ENCODE results near the gene CRYGB. TPM values are rescaled to one million over a fixed set of nuclear protein-coding genes. Genes with fewer than 3 reads are reported as not detected.
A peak's percentile ranks its signal among the peaks of the same experiment; 100 is the strongest.

The CRYGB gene
- total RNA-seq, 1 experiment from 2014 or later: 0.87 TPM

DNA sequence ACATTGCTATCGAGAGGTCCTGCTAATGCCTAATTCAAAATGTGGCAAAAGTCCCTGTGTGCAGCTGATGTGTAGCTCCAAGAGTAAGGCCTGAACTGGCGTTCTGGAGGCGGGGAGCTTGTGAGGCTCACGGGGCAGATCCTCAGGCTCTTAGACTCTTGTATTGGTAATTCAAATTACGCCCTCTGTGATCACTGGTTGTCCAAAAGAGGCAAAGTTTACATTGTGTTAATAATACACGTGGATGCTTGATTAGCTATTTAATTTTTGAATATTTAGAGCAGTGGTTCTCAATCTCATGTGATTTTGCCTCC, 29.8 kb upstream of the CRYGB start:
- no peaks in the 10 kb centered on the region for H3K36me3 Mint-ChIP-seq
- no peak overlapping the region for H3K27ac Mint-ChIP-seq
- no peak for DNase-seq (ENCODE audit: low spot score)
- H3K4me1 Mint-ChIP-seq: peaks cover 17% of the 10 kb centered on the region
- no peaks in the 10 kb centered on the region for H3K27me3 Mint-ChIP-seq (ENCODE audit: low read depth)
- no peak overlapping the region for H3K4me3 Mint-ChIP-seq
- ChIA-PET POLR2A (interaction anchor here (0.7 to 1.5 kb wide), 3 partner anchors 9 to 1767 kb away, joined by 3 to 5 read pairs (median 4); no protein-coding TSS in a partner anchor), CTCF (interaction anchor here (0.7 to 3.1 kb wide), 19 partner anchors 9 to 93 kb away, joined by 3 to 37 read pairs (median 4); partner anchors contain the start of genes CRYGA, CRYGD, IDH1 and PIKFYVE)
- no peaks in the 10 kb centered on the region for H3K9me3 Mint-ChIP-seq
- no peak for TF ChIP-seq ZBTB43 (CRISPR knock-in tag; IDR thresholded peaks at IDR 0.05)
- TF ChIP-seq STAT6 (CRISPR knock-in tag; conservative IDR thresholded peaks at IDR 0.05; ENCODE audit: low read depth): no peak
- TF ChIP-seq ATF1 (CRISPR knock-in tag; IDR thresholded peaks at IDR 0.05): no peak
- ATAC-seq: 0 out of 2 replicates have a peak, but pooled peaks have one; percentile 27

GRCh38 chr2:208175069-208175839, 29.3 kb upstream of the CRYGB start:
- Mint-ChIP-seq H3K27ac (no peak overlapping the region), H3K4me3 (no peak overlapping the region), H3K4me1 (peaks cover 17% of the 10 kb centered on the region), H3K9me3 (no peaks in the 10 kb centered on the region), H3K27me3 (ENCODE audit: low read depth) (no peaks in the 10 kb centered on the region), H3K36me3 (no peaks in the 10 kb centered on the region)
- ATAC-seq: peak; percentile 98
- peak; percentile 76 for DNase-seq (ENCODE audit: low spot score)
- ChIA-PET POLR2A (interaction anchor here (0.7 to 1.5 kb wide), 3 partner anchors 9 to 1768 kb away, joined by 3 to 11 read pairs (median 5); partner anchors contain the start of gene IDH1), CTCF (interaction anchor here (0.6 to 3.1 kb wide), 30 partner anchors 9 to 128 kb away, joined by 3 to 37 read pairs (median 4); partner anchors contain the start of genes CRYGA, CRYGD, IDH1 and PIKFYVE)
- TF ChIP-seq CTCF (IDR thresholded peaks at IDR 0.05): peak; percentile 71
- TF ChIP-seq HMGXB4 (CRISPR knock-in tag; IDR thresholded peaks at IDR 0.05): 0 out of 2 replicates have a peak, but pooled peaks have one; percentile 50
- TF ChIP-seq STAT6 (CRISPR knock-in tag; conservative IDR thresholded peaks at IDR 0.05; ENCODE audit: low read depth): no peak

DNA sequence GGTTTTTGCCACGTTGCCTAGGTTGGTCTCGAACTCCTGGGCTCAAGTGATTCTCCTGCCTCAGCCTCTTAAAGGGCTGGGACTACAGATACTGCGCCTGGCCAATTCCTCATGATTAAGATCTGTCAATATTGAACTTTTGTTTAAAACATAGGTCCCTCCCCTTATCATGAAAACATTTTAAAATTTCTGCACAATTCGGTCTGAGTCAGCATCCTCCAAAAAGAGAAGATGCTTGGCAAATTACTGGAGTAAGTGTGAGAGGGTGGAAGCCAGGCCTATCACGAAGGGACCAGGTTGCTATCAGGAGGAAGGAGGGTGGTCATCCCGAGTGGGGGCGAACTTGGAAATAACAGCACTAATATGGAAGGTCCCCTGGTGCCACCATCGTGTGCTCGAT, 28.2 kb upstream of the CRYGB start:
- ATAC-seq: no peak
- H3K27me3 Mint-ChIP-seq (ENCODE audit: low read depth): no peaks in the 10 kb centered on the region
- no peak overlapping the region for H3K4me3 Mint-ChIP-seq
- no peaks in the 10 kb centered on the region for H3K36me3 Mint-ChIP-seq
- CTCF ChIA-PET: interaction anchor here (0.9 to 3.1 kb wide), 11 partner anchors 10 to 102 kb away, joined by 3 to 37 read pairs (median 10); partner anchors contain the start of genes CRYGA, CRYGD and IDH1
- DNase-seq (ENCODE audit: low spot score): no peak
- no peak overlapping the region for H3K27ac Mint-ChIP-seq
- POLR2A ChIA-PET: interaction anchor here (0.8 kb wide), 1 partner anchor 81 kb away, joined by 11 read pairs; the partner anchor contains the start of gene IDH1
- H3K9me3 Mint-ChIP-seq: no peaks in the 10 kb centered on the region
- H3K4me1 Mint-ChIP-seq: peaks cover 12% of the 10 kb centered on the region
- TF ChIP-seq FOXJ3 (CRISPR knock-in tag; IDR thresholded peaks at IDR 0.05; ENCODE audit: borderline replicate concordance) (no peak), GRHL2 (CRISPR knock-in tag; IDR thresholded peaks at IDR 0.05; ENCODE audit: insufficient replicate concordance, severe bottlenecking) (no peak), JAZF1 (CRISPR knock-in tag; IDR thresholded peaks at IDR 0.05) (no peak), ZSCAN18 (CRISPR knock-in tag; IDR thresholded peaks at IDR 0.05) (no peak), ATF2 (CRISPR knock-in tag; IDR thresholded peaks at IDR 0.05; ENCODE audit: borderline replicate concordance, low read depth) (no peak), MAX (CRISPR knock-in tag; IDR thresholded peaks at IDR 0.05) (no peak), GTF2I (CRISPR knock-in tag; conservative IDR thresholded peaks at IDR 0.05) (no peak)
